Activated CD4-positive, alpha-beta T cell treated with anti-CD3 and anti-CD28 coated beads for 36 hours (primary cell): ENCODE measurements around the gene FGD1. TPM values are rescaled to one million over a fixed set of nuclear protein-coding genes. Genes with fewer than 3 reads are reported as not detected.
"Not testable (repeated sequence)": the region's sequence is repeated elsewhere in the genome, so short reads cannot be mapped to it uniquely, and the experiment has no call there.

Experiments
- ATAC-seq: fragments of 200-7000 bp; cut with Tn5 transposase; one replicate; pipeline ENCODE4 v1.10.0; 2021; ENCODE audit warnings: mild to moderate bottlenecking, moderate library complexity
- CTCF ChIA-PET: fragments of 350-600 bp; sonication (Branson Sonifier 250); formaldehyde crosslinking; loops from one replicate; lab custom pipeline; 2021; ENCODE audit warnings: antibody characterized with exemption; lab: Charles Lee
- POLR2A ChIA-PET: fragments of 350-600 bp; sonication (Branson Sonifier 250); formaldehyde crosslinking; loops from one replicate; lab custom pipeline; 2021; ENCODE audit warnings: antibody characterized with exemption, inconsistent platforms; lab: Charles Lee
- DNase-seq: peaks from one replicate; pipeline ENCODE4 v3.0.0-alpha.2; 2020
- H3K27ac Mint-ChIP-seq: one replicate; pipeline ENCODE4 v1.8.0; 2021; ENCODE audit warnings: mixed read lengths
- H3K27me3 Mint-ChIP-seq: one replicate; pipeline ENCODE4 v1.8.0; 2021; ENCODE audit warnings: mixed read lengths
- H3K36me3 Mint-ChIP-seq: one replicate; pipeline ENCODE4 v1.8.0; 2021; ENCODE audit warnings: low read depth, mixed read lengths
- H3K4me1 Mint-ChIP-seq: one replicate; pipeline ENCODE4 v1.8.0; 2021; ENCODE audit warnings: mixed read lengths
- H3K4me3 Mint-ChIP-seq: one replicate; pipeline ENCODE4 v1.8.0; 2021; ENCODE audit warnings: mild to moderate bottlenecking, moderate library complexity, mixed read lengths
- H3K9me3 Mint-ChIP-seq: one replicate; pipeline ENCODE4 v1.8.0; 2021; ENCODE audit warnings: low read depth, mixed read lengths
- intact Hi-C, 2 experiments: fragments of 100-400 bp; cut with DNase I in 1 of 2; cut with micrococcal nuclease in 1 of 2; formaldehyde crosslinking; loops; one replicate each; pipeline versions ENCODE4 v1.14.2 to v1.15.1; 2022 to 2024; cut with DNase I, micrococcal nuclease
- total RNA-seq, 2 experiments: library from RNA; stranded (reverse); gene quantifications; one replicate each; pipeline ENCODE4 v1.2.3, GENCODE V29; 2021

The FGD1 gene
- total RNA-seq, 2 experiments from 2014 or later = 0.18 to 0.28 TPM

- Mint-ChIP-seq H3K27ac (no peak overlapping the region), H3K27me3 (peaks cover 24% of the 10 kb centered on the region), H3K9me3 (no peaks in the 10 kb centered on the region), H3K36me3 (no peaks in the 10 kb centered on the region), H3K4me1 (peaks cover 7% of the 10 kb centered on the region), H3K4me3 (peak overlapping the region; percentile 53)
- peak; percentile 19 for ATAC-seq
- no peak for DNase-seq
- intact Hi-C loops = no loop called here
- CTCF ChIA-PET = no interaction called here
- POLR2A ChIA-PET = no interaction called here
Observed at GRCh38 chrX:54494989-54495813, 833 bp downstream of the FGD1 start.

GRCh38 chrX:54494166-54494988 lies 1.7 kb downstream of the FGD1 start:
- intact Hi-C loops = no loop called here
- peaks cover 3% of the 10 kb centered on the region for H3K9me3 Mint-ChIP-seq
- no peak overlapping the region for H3K27ac Mint-ChIP-seq
- H3K4me1 Mint-ChIP-seq = peaks cover 7% of the 10 kb centered on the region
- POLR2A ChIA-PET = no interaction called here
- peaks cover 24% of the 10 kb centered on the region for H3K27me3 Mint-ChIP-seq
- CTCF ChIA-PET = no interaction called here
- DNase-seq (no peak), ATAC-seq (no peak)
- peak overlapping the region; percentile 33 for H3K4me3 Mint-ChIP-seq
- H3K36me3 Mint-ChIP-seq = no peaks in the 10 kb centered on the region

GRCh38 chrX:54492340-54492739 lies 3.7 kb downstream of the FGD1 start:
- Mint-ChIP-seq H3K36me3 (no peaks in the 10 kb centered on the region), H3K9me3 (peaks cover 3% of the 10 kb centered on the region), H3K4me1 (peaks cover 7% of the 10 kb centered on the region), H3K4me3 (no peak overlapping the region), H3K27ac (no peak overlapping the region), H3K27me3 (peaks cover 14% of the 10 kb centered on the region)
- ChIA-PET POLR2A (no interaction called here), CTCF (no interaction called here)
- intact Hi-C loops = no loop called here
- ATAC-seq (no peak), DNase-seq (no peak)

- intact Hi-C loops, ATAC-seq, H3K4me3 Mint-ChIP-seq, H3K27ac Mint-ChIP-seq, H3K36me3 Mint-ChIP-seq, CTCF ChIA-PET, DNase-seq, H3K9me3 Mint-ChIP-seq, H3K4me1 Mint-ChIP-seq, H3K27me3 Mint-ChIP-seq, POLR2A ChIA-PET: not testable (repeated sequence)
Observed at GRCh38 chrX:54489819-54490218, 6.2 kb downstream of the FGD1 start.

- intact Hi-C loops = no loop called here
- Mint-ChIP-seq H3K4me1 (no peaks in the 10 kb centered on the region), H3K36me3 (no peaks in the 10 kb centered on the region), H3K27ac (no peak overlapping the region), H3K4me3 (no peak overlapping the region), H3K9me3 (peaks cover under 1% of the 10 kb centered on the region), H3K27me3 (peaks cover 2% of the 10 kb centered on the region)
- DNase-seq = no peak
- ChIA-PET POLR2A (no interaction called here), CTCF (interaction anchor here (0.7 kb wide), 1 partner anchor 1220 kb away, joined by 3 read pairs; no protein-coding TSS in a partner anchor)
- no peak for ATAC-seq
Observed at GRCh38 chrX:54484666-54485065, 11.4 kb downstream of the FGD1 start.

GRCh38 chrX:54483946-54484345 lies 12.1 kb downstream of the FGD1 start:
- intact Hi-C loops = no loop called here
- no peaks in the 10 kb centered on the region for H3K9me3 Mint-ChIP-seq
- no peak overlapping the region for H3K27ac Mint-ChIP-seq
- H3K36me3 Mint-ChIP-seq = no peaks in the 10 kb centered on the region
- no peaks in the 10 kb centered on the region for H3K4me1 Mint-ChIP-seq
- ChIA-PET POLR2A (no interaction called here), CTCF (no interaction called here)
- ATAC-seq = no peak
- DNase-seq = no peak
- H3K27me3 Mint-ChIP-seq = peaks cover 2% of the 10 kb centered on the region
- H3K4me3 Mint-ChIP-seq = no peak overlapping the region

- no peak for DNase-seq
- CTCF ChIA-PET = no interaction called here
- no peak for ATAC-seq
- intact Hi-C loops = no loop called here
- Mint-ChIP-seq H3K27ac (no peak overlapping the region), H3K4me1 (no peaks in the 10 kb centered on the region), H3K4me3 (no peak overlapping the region), H3K27me3 (peaks cover 2% of the 10 kb centered on the region), H3K36me3 (no peaks in the 10 kb centered on the region), H3K9me3 (no peaks in the 10 kb centered on the region)
- POLR2A ChIA-PET = no interaction called here
Observed at GRCh38 chrX:54482839-54483593, 13.0 kb downstream of the FGD1 start.

GRCh38 chrX:54479136-54480111 lies 16.6 kb downstream of the FGD1 start:
- Mint-ChIP-seq H3K36me3 (no peaks in the 10 kb centered on the region), H3K9me3 (no peaks in the 10 kb centered on the region), H3K27ac (no peak overlapping the region), H3K4me1 (no peaks in the 10 kb centered on the region), H3K4me3 (no peak overlapping the region), H3K27me3 (no peaks in the 10 kb centered on the region)
- CTCF ChIA-PET = no interaction called here
- POLR2A ChIA-PET = no interaction called here
- ATAC-seq (no peak), DNase-seq (no peak)
- intact Hi-C loops = no loop called here

GRCh38 chrX:54473993-54474859 lies 21.8 kb downstream of the FGD1 start:
- H3K27ac Mint-ChIP-seq = no peak overlapping the region
- peak; percentile 36 for ATAC-seq
- H3K4me1 Mint-ChIP-seq = no peaks in the 10 kb centered on the region
- POLR2A ChIA-PET = no interaction called here
- H3K9me3 Mint-ChIP-seq = no peaks in the 10 kb centered on the region
- no peak for DNase-seq
- CTCF ChIA-PET = no interaction called here
- intact Hi-C loops = no loop called here
- H3K36me3 Mint-ChIP-seq = no peaks in the 10 kb centered on the region
- H3K27me3 Mint-ChIP-seq = no peaks in the 10 kb centered on the region
- no peak overlapping the region for H3K4me3 Mint-ChIP-seq
